H1 (cell line): Measurements from ENCODE around the gene SH3TC2. TPM values are rescaled to one million over a fixed set of nuclear protein-coding genes. Genes with fewer than 3 reads are reported as not detected.

Experiments
- BRCA1 ChIP-seq: IDR thresholded peaks from 2 replicates; pipeline ENCODE4 v1.6.1; 2012; ENCODE audit warnings: low read depth, low read length, improper control_type of control experiment
- RFX5 ChIP-seq: IDR thresholded peaks from 2 replicates; pipeline ENCODE4 v1.6.1; 2011; ENCODE audit warnings: low read depth, low read length, improper control_type of control experiment, borderline replicate concordance
- polyA plus RNA-seq, 7 experiments: library from polyadenylated mRNA; depleted of rRNA in 3 of 7; stranded (reverse) in 5 of 7; unstranded in 2 of 7; fragments of >200 nt in 5 of 7; fragments of 200-250 nt in 2 of 7; gene quantifications; 1 replicate in 5 of 7; 2 replicates in 1 of 7; 4 replicates in 1 of 7; pipeline versions ENCODE4 v1.2.1 to v1.2.3, GENCODE V29; 2011 to 2013; ENCODE audit warnings: missing spikeins in 2 of 7, mixed read lengths in 2 of 7
- total RNA-seq: library from RNA; stranded (reverse); fragmentation: NEBNext Ultra II Directional; extraction: Animal tissue kit (Norgen Biotek cat#: 25700); gene quantifications from 2 replicates; pipeline ENCODE4 v1.2.1, GENCODE V29; 2021

The SH3TC2 gene
- total and polyA plus RNA-seq, 2 of the 8 experiments (the other 6 are each of a cell fraction or from before 2014, with no cell fraction given) = 0.11 to 0.80 TPM

DNA sequence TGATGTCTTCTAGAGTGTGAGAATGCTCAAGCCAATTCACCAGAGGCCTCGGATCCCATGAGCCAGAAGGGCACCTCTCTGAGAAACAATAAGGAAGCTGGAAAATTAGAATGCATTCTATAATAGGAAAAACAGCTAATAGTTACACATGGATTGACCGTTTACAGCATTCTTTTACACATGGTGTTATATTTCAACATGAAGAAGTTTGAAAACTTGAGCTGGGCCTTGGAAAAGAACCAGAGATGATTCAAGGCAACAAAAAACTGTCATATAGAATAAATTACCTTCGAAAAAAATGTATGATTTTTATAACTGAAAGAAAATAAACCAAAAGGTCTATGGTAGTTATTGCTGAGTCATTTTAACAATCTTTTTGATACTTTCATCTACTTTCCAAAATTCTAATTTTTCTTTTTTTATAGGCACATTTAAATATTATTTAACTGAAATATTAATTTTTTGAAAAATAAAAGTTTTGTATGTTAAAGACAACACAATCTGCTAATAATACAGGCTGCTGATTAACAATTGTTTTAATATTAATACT is 6.2 kb downstream of the SH3TC2 start (continued):
- TF ChIP-seq RFX5 (no peak), BRCA1 (no peak)
